AG04449 (cell line): ENCODE data around the gene C1orf21.

Experiments
- CTCF ChIA-PET: fragments of 350-600 bp; formaldehyde crosslinking; extraction: SDS; loops from one replicate; lab custom pipeline; 2021; ENCODE audit warnings: antibody characterized with exemption; lab: Yijun Ruan, JAX
- POLR2A ChIA-PET: fragments of 400-600, 350-600 bp; formaldehyde crosslinking; extraction: SDS; loops from one replicate; lab custom pipeline; 2020; ENCODE audit warnings: antibody characterized with exemption, inconsistent platforms; lab: Yijun Ruan, JAX
- DNase-seq: peaks from one replicate; pipeline ENCODE4 v3.0.0-alpha.2; 2010; ENCODE audit warnings: low read depth, low spot score
- H3K4me3 ChIP-seq: 2 replicates; pipeline ENCODE4 v1.5.1; 2011; ENCODE audit warnings: low read depth, mild to moderate bottlenecking, control low read depth, low read length
- CTCF ChIP-seq: IDR thresholded peaks from one replicate; pipeline ENCODE4 v1.5.1; 2011; ENCODE audit warnings: mild to moderate bottlenecking, moderate library complexity, low read length, control low read depth, inconsistent platforms; ENCODE audit not compliant: insufficient read depth; ENCODE audit errors: missing control alignments

C1orf21 gene

GRCh38 chr1:184650177-184650866 lies 263.5 kb downstream of the C1orf21 start:
- CTCF ChIA-PET: interaction anchor here (2.2 to 7.5 kb wide), 2 partner anchors 10 to 15 kb away, joined by 6 to 62 read pairs; no protein-coding TSS in a partner anchor
- POLR2A ChIA-PET: no interaction called here
- no peak for DNase-seq

GRCh38 chr1:184655185-184655584 lies 268.4 kb downstream of the C1orf21 start:
- CTCF ChIA-PET: interaction anchor here (7.5 kb wide), 1 partner anchor 10 kb away, joined by 62 read pairs; no protein-coding TSS in a partner anchor
- POLR2A ChIA-PET: no interaction called here

More at GRCh38 chr1:184650177-184650866, 263.5 kb downstream of the C1orf21 start:
- TF ChIP-seq CTCF: no peak
- no peak overlapping the region for H3K4me3 ChIP-seq

GRCh38 chr1:184656221-184656620 lies 269.4 kb downstream of the C1orf21 start:
- H3K4me3 ChIP-seq: no peak overlapping the region
- ChIA-PET CTCF (interaction anchor here (7.5 kb wide), 1 partner anchor 9 kb away, joined by 62 read pairs; no protein-coding TSS in a partner anchor), POLR2A (no interaction called here)
- DNase-seq: no peak
- TF ChIP-seq CTCF: no peak

More at GRCh38 chr1:184655185-184655584, 268.4 kb downstream of the C1orf21 start:
- no peak for TF ChIP-seq CTCF
- no peak overlapping the region for H3K4me3 ChIP-seq
- DNase-seq: no peak

- TF ChIP-seq CTCF: no peak
- ChIA-PET CTCF (no interaction called here), POLR2A (no interaction called here)
- no peak for DNase-seq
- no peak overlapping the region for H3K4me3 ChIP-seq
These were observed 271.2 kb downstream of the C1orf21 start for GRCh38 chr1:184658055-184658454.

- no peak overlapping the region for H3K4me3 ChIP-seq
- no peak for DNase-seq
- CTCF ChIA-PET: interaction anchor here (0.8 to 1.5 kb wide), 4 partner anchors 9 to 438 kb away, joined by 3 to 6 read pairs (median 4); no protein-coding TSS in a partner anchor
- POLR2A ChIA-PET: no interaction called here
- no peak for TF ChIP-seq CTCF
These were observed 273.8 kb downstream of the C1orf21 start for GRCh38 chr1:184660462-184661191.

- no peak for DNase-seq
- no peak for TF ChIP-seq CTCF
- CTCF ChIA-PET: interaction anchor here (0.6 to 1.5 kb wide), 7 partner anchors 9 to 714 kb away, joined by 3 to 6 read pairs (median 4); no protein-coding TSS in a partner anchor
- POLR2A ChIA-PET: no interaction called here
- no peak overlapping the region for H3K4me3 ChIP-seq
These were observed 275.0 kb downstream of the C1orf21 start for GRCh38 chr1:184661801-184662200.
